ENCODE data around the gene FRMD3.

FRMD3 gene

GRCh38 chr9:83441390-83441789 is 96.8 kb downstream of the FRMD3 start:
- in situ Hi-C loops (cut with MboI; ENCODE audit: low sequenced_read_pairs) = no loop called here

GRCh38 chr9:83440641-83441040 is 97.6 kb downstream of the FRMD3 start:
- in situ Hi-C loops (cut with MboI; ENCODE audit: low sequenced_read_pairs) = no loop called here

DNA sequence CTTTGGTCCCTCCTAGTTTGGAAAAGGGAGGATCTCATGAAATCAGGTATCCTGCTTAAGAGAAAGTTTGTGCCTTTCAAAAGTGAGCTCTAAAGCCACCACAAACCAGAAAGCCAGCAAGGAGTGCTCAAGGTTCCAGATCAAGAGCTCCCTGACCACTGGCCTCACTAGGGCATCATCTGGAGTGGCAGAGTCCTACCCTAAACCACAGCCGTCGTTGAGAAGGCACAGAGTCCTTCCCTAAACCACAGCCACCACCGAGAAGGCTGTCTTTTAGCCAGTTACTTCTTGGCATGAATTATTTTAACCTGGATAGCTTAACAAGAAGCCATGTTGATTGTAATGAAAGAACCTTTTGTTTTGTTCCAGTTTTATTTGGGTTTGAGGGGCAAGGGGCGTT is 102.9 kb downstream of the FRMD3 start:
- in situ Hi-C loops (cut with MboI; ENCODE audit: low sequenced_read_pairs) = no loop called here

- in situ Hi-C loops (cut with MboI; ENCODE audit: low sequenced_read_pairs) = no loop called here
Observed at GRCh38 chr9:83434254-83434653, 103.9 kb downstream of the FRMD3 start.

DNA sequence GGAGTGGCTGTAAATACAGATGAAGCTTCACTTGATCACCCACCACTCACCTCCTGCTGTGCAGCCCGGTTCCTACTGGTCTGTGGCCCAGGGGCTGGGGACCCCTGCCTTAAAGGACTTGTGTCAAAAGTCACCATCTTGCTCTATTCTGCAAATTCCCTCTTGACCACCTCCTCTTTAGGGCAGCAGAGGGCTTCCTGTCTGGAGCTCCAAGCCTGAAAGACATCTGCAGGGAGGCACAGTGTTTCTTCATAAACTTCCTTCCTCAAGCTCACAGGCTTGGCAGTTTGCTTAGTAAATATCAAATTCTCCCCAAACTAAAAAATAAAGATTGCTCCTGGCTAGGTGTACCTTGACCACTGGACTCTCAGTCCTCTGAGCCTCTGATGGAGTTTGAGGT is 104.4 kb downstream of the FRMD3 start:
- in situ Hi-C loops (cut with MboI; ENCODE audit: low sequenced_read_pairs) = no loop called here

DNA sequence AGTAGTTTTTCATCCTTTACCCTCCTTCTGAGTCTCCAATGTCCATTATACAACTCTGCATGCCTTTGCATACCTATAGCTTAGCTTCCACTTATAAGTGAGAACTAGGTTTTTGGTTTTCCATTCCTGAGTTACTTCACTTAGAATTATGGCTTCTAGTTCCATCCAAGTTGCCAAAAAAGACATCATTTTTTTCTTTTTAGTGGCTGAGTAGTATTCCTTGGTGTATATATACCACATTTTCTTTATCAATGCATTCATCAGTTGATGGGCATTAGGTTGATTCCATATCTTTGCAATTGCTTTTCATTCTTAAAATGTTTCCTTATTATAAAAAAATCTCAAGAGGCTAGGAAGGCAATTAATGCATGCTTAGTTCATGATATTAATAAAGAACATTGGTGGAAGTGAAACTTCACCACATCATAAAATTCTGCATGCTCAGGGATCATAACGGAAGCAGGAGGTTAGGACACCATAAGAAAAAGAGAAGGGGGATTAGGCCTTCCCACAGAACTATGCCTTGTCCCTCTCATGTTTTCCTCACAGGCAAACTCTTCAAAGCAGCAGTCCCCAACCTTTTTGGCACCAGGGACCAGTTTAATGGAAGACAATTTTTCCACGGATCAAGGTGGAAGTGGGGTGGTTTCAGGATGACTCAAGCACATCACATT is 105.2 kb downstream of the FRMD3 start:
- in situ Hi-C loops (cut with MboI; ENCODE audit: low sequenced_read_pairs) = no loop called here

GRCh38 chr9:83432104-83432627 is 106.0 kb downstream of the FRMD3 start:
- in situ Hi-C loops (cut with MboI; ENCODE audit: low sequenced_read_pairs) = no loop called here

DNA sequence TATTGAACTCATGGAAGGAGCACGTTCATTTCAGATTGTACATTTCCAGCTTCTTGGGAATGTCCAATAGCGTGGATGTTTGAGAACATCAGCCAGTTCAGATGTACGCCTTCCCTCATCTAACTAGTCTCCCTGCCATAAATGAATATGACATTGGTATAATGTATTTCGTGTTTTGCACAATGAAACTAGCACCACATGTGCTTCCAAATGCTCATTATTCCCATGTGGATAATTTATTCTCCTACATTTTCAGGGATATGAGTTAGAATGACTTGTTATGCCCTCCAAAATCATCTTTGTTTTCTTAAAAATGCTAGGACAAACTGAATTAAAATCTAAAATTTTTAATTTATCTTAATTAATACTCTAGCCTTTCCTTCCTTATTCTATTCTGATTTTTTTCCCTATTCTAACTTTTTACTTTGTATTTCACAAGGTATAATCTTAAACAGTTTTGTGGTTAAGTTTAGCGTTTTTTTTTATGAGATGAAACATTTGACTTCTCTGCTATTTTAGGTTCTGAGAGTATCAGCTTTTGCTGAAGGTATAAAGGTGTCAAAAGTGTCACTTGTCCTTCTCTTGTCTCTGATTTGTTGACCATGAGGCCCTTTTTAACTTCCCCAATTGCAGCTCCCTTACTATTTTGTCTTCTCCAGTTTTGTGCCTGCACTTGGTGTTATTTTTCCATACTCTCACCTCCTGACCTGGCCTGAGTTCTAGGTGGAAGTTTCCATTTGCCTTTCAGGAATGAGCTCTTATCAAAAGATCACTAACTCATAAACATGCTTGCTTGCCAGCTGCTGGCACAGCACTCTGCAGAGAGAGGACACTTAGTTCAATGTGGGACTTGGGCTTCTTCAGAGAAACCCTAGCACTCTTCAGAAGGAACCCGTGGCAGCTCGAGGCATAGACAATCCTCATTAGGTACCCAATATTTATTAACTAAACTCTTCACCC is 106.8 kb downstream of the FRMD3 start:
- in situ Hi-C loops (cut with MboI; ENCODE audit: low sequenced_read_pairs) = no loop called here

- in situ Hi-C loops (cut with MboI; ENCODE audit: low sequenced_read_pairs) = no loop called here
Observed at GRCh38 chr9:83430681-83431080, 107.5 kb downstream of the FRMD3 start.

GRCh38 chr9:83429229-83429628 is 109.0 kb downstream of the FRMD3 start:
- in situ Hi-C loops (cut with MboI; ENCODE audit: low sequenced_read_pairs) = no loop called here

DNA sequence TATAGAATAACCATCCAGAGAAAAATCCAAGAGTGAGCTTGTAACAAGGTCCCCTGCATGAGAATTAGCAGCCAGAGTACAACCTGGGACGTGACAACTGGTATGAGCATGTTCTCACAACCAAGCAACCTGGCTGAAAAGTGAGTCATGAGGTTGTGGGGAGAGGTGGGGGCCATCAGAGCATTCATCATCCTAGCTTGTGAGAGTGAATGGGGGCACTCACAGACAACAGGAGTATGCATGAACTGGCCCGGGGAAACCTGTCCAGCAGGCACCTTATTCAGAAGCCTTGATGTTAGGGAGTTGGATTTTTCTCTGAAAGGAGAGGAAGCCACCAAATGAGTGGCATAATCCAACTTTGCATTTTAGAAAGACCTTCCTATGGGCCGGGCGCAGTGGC is 113.0 kb downstream of the FRMD3 start:
- in situ Hi-C loops (cut with MboI; ENCODE audit: low sequenced_read_pairs) = no loop called here

GRCh38 chr9:83424831-83425230 is 113.4 kb downstream of the FRMD3 start:
- in situ Hi-C loops (cut with MboI; ENCODE audit: low sequenced_read_pairs) = no loop called here

DNA sequence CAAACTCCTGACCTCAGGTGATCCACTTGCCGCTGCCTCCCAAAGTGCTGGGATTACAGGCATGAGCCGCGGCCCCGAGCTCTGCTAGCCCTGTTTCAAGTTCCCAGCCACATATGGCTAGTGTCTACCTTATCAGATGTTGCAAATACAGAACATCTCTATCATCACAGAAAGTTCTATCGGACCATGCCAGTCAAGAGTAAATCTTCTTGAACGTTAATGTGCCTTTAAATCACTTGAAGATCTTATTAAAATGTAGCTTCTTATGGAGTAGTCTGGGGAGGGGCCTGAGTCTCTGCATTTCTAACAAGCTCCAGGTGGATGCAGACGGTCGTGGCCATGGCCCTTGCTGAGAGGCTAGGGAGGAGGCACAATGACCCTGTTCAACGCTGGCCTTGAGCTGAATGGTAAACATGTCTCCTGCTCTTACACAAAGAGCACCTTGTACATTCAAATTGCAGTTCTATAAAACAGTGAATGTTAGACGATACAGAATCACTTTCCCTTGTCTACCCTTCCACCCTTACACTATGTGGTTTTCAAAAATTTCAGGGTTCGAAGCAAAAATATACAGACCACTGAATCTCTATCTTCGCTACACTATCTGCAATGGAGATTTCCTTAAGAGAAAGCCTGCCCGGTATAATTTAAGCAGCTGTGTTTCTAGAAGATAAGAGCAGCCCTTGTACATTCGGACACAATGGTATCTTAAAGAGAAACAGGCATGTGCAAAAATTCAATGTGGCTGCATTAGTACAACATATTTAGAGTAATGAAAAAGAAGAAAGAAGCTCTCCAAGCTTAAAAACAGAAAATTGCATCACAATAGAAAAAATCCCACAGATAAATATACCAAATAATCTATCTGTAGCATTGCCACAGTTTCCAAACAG is 114.1 kb downstream of the FRMD3 start:
- in situ Hi-C loops (cut with MboI; ENCODE audit: low sequenced_read_pairs) = no loop called here

DNA sequence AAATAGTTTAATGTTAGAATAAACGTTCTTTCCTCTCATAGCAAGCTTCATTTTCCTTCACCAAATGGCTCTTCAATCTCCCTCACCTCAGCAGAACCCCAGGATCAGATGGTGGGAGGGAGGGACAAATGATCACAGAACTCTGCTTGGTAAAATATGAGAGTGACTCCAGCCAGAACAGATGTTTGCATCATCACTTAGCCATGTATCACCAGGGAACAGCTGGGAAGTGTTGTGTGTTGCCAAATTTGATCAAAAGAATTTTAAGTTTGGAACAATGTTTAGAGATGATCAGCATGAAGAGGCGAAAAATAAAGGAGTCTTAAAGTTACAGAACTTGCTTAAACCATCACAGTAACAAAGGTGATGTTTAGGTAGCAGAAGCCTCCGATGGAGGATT is 115.7 kb downstream of the FRMD3 start:
- in situ Hi-C loops (cut with MboI; ENCODE audit: low sequenced_read_pairs) = no loop called here

GRCh38 chr9:83420486-83420885 is 117.7 kb downstream of the FRMD3 start:
- in situ Hi-C loops (cut with MboI; ENCODE audit: low sequenced_read_pairs) = no loop called here

DNA sequence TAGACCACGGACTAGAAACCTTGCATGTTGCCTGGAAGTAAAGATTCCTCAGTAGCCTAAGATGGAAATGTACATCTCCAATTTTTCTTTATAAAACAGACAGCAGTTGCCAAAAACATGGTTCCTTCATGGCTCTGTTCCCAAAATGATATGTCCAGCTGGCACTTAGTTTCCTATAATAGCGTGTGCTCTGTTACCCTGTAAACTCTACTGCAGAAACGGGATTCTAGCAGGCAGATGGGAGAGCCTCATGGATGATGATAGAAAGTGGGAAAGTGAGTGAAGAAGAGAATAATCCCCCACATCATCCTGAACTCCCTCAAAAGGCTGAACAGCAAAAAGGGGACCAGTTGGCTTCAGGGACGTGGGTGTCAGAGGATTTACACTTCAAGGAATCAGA is 118.2 kb downstream of the FRMD3 start:
- in situ Hi-C loops (cut with MboI; ENCODE audit: low sequenced_read_pairs) = no loop called here

DNA sequence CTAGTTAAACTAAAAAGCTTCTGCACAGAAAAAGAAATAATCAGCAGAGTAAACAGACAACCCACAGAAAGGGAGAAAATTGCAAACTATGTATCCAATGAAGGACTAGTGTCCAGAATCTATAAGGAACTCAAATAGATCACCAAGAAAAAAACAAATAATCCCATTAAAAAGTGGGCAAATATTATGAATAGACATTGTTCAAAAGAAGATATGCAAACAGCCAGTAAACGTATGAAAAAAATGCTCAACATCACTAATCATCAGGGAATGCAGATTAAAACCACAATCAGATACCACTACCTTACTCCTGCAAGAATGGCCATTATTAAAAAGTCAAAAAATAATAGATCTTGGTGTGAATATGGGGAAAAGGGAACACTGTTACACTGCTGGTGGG is 119.9 kb downstream of the FRMD3 start:
- in situ Hi-C loops (cut with MboI; ENCODE audit: low sequenced_read_pairs) = no loop called here

- in situ Hi-C loops (cut with MboI; ENCODE audit: low sequenced_read_pairs) = no loop called here
Observed at GRCh38 chr9:83413367-83413766, 124.8 kb downstream of the FRMD3 start.

DNA sequence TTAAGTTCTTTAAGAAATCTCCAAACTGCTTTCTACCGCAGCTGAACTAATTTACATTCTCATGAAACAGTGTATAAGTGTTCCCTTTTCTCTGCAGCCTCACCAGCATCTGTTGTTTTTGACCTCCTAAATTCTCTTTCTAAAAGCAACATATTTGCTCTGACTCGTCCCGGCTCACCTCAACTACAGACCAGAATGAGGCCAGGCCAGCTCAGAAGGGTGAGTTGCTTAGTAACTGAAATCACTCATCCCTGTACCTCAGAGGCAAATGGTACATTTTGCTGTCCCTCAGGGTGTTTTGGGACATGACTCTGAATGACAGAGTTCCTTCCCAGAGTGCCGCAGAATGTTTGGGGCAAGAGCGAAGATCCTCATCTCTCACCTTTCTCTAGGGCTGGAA is 127.5 kb downstream of the FRMD3 start:
- in situ Hi-C loops (cut with MboI; ENCODE audit: low sequenced_read_pairs) = no loop called here

DNA sequence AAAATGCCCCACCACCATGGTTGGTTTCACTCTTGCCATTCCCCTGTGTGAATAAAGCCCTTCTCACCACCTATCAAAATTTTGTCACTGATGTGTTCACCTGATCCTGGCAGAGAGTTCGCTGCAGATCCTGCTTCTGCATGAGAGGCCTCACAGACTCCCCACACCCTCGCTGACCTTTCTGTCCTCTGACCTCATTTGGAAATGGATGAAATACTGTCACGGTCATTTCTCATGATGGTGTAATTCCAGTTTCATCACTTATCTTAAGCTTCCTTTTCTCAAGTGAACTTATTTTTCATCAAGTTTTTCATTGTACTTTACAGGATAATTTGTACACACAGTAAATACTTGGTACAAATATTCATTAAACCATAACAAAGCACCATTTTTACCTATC is 131.3 kb downstream of the FRMD3 start:
- in situ Hi-C loops (cut with MboI; ENCODE audit: low sequenced_read_pairs) = no loop called here

DNA sequence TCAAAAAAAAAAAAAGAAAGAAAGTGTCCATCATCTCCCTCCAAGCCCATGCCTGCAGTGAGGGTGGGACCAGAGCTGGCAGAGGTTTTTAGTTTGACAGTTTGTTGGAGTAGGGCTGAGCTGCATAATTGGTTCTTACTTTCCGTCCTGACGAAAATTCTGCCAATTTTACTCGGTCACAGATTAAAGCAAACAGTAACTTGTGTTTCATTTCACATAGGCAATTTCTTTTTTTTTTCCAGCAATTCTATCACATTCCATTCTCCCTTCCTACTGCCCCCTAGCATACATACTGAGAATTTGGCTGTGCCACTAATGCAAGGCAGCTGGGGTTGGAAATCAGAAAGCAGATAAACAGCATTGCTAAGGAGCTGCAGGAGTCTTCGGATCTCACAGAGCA is 132.4 kb downstream of the FRMD3 start:
- in situ Hi-C loops (cut with MboI; ENCODE audit: low sequenced_read_pairs) = no loop called here
